B cell (primary cell): Measurements from ENCODE around the gene GNAS. TPM values are rescaled to one million over a fixed set of nuclear protein-coding genes. Genes with fewer than 3 reads are reported as not detected.
A peak's percentile ranks its signal among the peaks of the same experiment; 100 is the strongest.

Source experiments
- ATAC-seq: fragments of 200-7000 bp; cut with Tn5 transposase; one replicate; pipeline ENCODE4 v1.10.0; 2021; ENCODE audit warnings: low read depth, mild to moderate bottlenecking, moderate number of reproducible peaks, moderate library complexity
- CTCF ChIA-PET: fragments of 350-600 bp; sonication (Branson Sonifier 250); formaldehyde crosslinking; loops from one replicate; lab custom pipeline; 2021; ENCODE audit warnings: antibody characterized with exemption, inconsistent platforms; lab: Charles Lee
- POLR2A ChIA-PET: fragments of 350-600 bp; sonication (Branson Sonifier 250); formaldehyde crosslinking; loops from one replicate; lab custom pipeline; 2021; ENCODE audit warnings: antibody characterized with exemption; lab: Charles Lee
- DNase-seq: peaks from one replicate; pipeline ENCODE4 v3.0.0; 2013
- H2AFZ ChIP-seq: 2 replicates; pipeline ENCODE4 v1.6.1; 2012; ENCODE audit warnings: mild to moderate bottlenecking, low read depth, low read length; ENCODE audit not compliant: insufficient read depth, poor library complexity, severe bottlenecking
- H3K27ac ChIP-seq, 2 donors: 1 replicate in 1 of 2; 2 replicates in 1 of 2; pipeline ENCODE4 v1.5.1; 2012 to 2013; ENCODE audit warnings: low read length in 2 of 2, mild to moderate bottlenecking in 2 of 2, moderate library complexity in 1 of 2
- H3K27me3 ChIP-seq, 4 experiments: fragments of 200-600 bp in 1 of 4; sonication (generic) in 1 of 4; replicated peaks in 1 of 4; 1 replicate in 2 of 4; 2 replicates in 2 of 4; pipeline versions ENCODE4 v1.6.1 to v1.7.0; 2013 to 2016; ENCODE audit warnings: low read length in 3 of 4, mild to moderate bottlenecking in 2 of 4, mixed read lengths in 1 of 4, moderate library complexity in 1 of 4; ENCODE audit not compliant: insufficient read depth in 4 of 4, control insufficient read depth in 3 of 4; ENCODE audit errors: control extremely low read depth in 1 of 4
- H3K36me3 ChIP-seq, 2 experiments: replicated peaks in 1 of 2; 1 replicate in 1 of 2; 2 replicates in 1 of 2; pipeline versions ENCODE4 v1.6.1 to v1.7.1; 2013; ENCODE audit warnings: low read length in 1 of 2; ENCODE audit not compliant: insufficient read depth in 2 of 2, control insufficient read depth in 1 of 2; ENCODE audit errors: control extremely low read depth in 1 of 2, extremely low read depth in 1 of 2
- H3K4me1 ChIP-seq, 2 donors: fragments of 200-600 bp in 1 of 2; sonication (generic) in 1 of 2; 1 replicate in 1 of 2; 2 replicates in 1 of 2; pipeline versions ENCODE4 v1.5.1 to v1.6.1; 2013 to 2017; ENCODE audit warnings: low read length in 2 of 2; ENCODE audit not compliant: control insufficient read depth in 2 of 2, insufficient read depth in 2 of 2
- H3K4me2 ChIP-seq: replicated peaks from 2 replicates; pipeline ENCODE3; 2012; ENCODE audit warnings: mild to moderate bottlenecking, low read depth, low read length; ENCODE audit not compliant: poor library complexity, severe bottlenecking
- H3K4me3 ChIP-seq, 5 experiments: fragments of 200-600 bp in 1 of 5; sonication (generic) in 1 of 5; 1 replicate in 3 of 5; 2 replicates in 2 of 5; pipeline versions ENCODE4 v1.5.1 to v1.7.0; 2011 to 2016; ENCODE audit warnings: low read length in 4 of 5, mild to moderate bottlenecking in 4 of 5, low read depth in 2 of 5, control low read depth in 1 of 5, moderate library complexity in 1 of 5; ENCODE audit not compliant: insufficient read depth in 1 of 5; ENCODE audit errors: control extremely low read depth in 1 of 5, extremely low read depth in 1 of 5
- H3K79me2 ChIP-seq: fragments of 200-600 bp; sonication (generic); one replicate; pipeline ENCODE4 v1.6.0; 2016; ENCODE audit warnings: low read length; ENCODE audit not compliant: control insufficient read depth, insufficient read depth
- H3K9ac ChIP-seq: fragments of 200-600 bp; sonication (generic); 2 replicates; pipeline ENCODE4 v1.6.1; 2017; ENCODE audit warnings: mild to moderate bottlenecking, low read length, moderate library complexity
- H3K9me3 ChIP-seq, 3 donors: one replicate each; pipeline versions ENCODE4 v1.6.1 to v1.7.1; 2013; ENCODE audit warnings: low read length in 2 of 3; ENCODE audit not compliant: control insufficient read depth in 2 of 3, insufficient read depth in 1 of 3; ENCODE audit errors: control extremely low read depth in 1 of 3
- H4K20me1 ChIP-seq: 2 replicates; pipeline ENCODE4 v1.6.0; 2012; ENCODE audit warnings: mild to moderate bottlenecking, low read length; ENCODE audit not compliant: insufficient read depth, control insufficient read depth, poor library complexity, severe bottlenecking
- H3K27ac Mint-ChIP-seq: one replicate; pipeline ENCODE4 v1.8.0; 2021; ENCODE audit warnings: mixed read lengths
- H3K27me3 Mint-ChIP-seq: one replicate; pipeline ENCODE4 v1.8.0; 2021; ENCODE audit warnings: mixed read lengths
- H3K4me1 Mint-ChIP-seq: one replicate; pipeline ENCODE4 v1.8.0; 2021; ENCODE audit warnings: mixed read lengths
- H3K4me3 Mint-ChIP-seq: one replicate; pipeline ENCODE4 v1.8.0; 2021; ENCODE audit warnings: mixed read lengths
- H3K9me3 Mint-ChIP-seq: one replicate; pipeline ENCODE4 v1.8.0; 2022; ENCODE audit warnings: mixed read lengths; ENCODE audit not compliant: insufficient read depth
- CTCF ChIP-seq: fragments of 200-600 bp; IDR thresholded peaks from one replicate; pipeline ENCODE4 v1.8.0; 2022; ENCODE audit warnings: antibody characterized with exemption, mild to moderate bottlenecking
- EZH2 ChIP-seq: IDR thresholded peaks from 2 replicates; pipeline ENCODE4 v1.6.1; 2012; ENCODE audit warnings: borderline replicate concordance, low read depth, mild to moderate bottlenecking, moderate library complexity, low read length; ENCODE audit not compliant: insufficient read depth, poor library complexity, severe bottlenecking
- WGBS: methylation state at CpG from one replicate; pipeline ENCODE4 v1.1.5; 2013; ENCODE audit warnings: missing lambda C conversion rate; ENCODE audit not compliant: insufficient coverage; 5-methylcytosine and 5-hydroxymethylcytosine counted together
- intact Hi-C: fragments of 100-400 bp; cut with micrococcal nuclease; formaldehyde crosslinking; loops from one replicate; pipeline ENCODE4 v1.10.0; 2022
- polyA plus RNA-seq: library from polyadenylated mRNA; depleted of rRNA; stranded (reverse); fragments of >200 nt; gene quantifications from 2 replicates; pipeline ENCODE4 v1.2.3, GENCODE V29; 2012
- total RNA-seq, 2 donors: library from RNA; stranded (reverse); fragments of 120-200 nt in 1 of 2; gene quantifications; 1 replicate in 1 of 2; 2 replicates in 1 of 2; pipeline versions ENCODE4 v1.2.3 to v1.2.4, GENCODE V29; 2013 to 2022

GNAS gene
- total and polyA plus RNA-seq, 2 donors (not counting 1 experiment from before 2014, with no cell fraction given): 714 to 1,181 TPM

GRCh38 chr20:58889798-58890517 is 37.4 kb downstream of the GNAS start:
- Histone ChIP-seq H3K4me2 (peak overlapping the region; percentile 78), H3K4me1 (peaks cover 37 to 42% of the 10 kb centered on the region in 2 donors), H3K9me3 (no peaks in the 10 kb centered on the region), H3K4me3 (peak overlapping the region; percentile 32 to 90 (median 71)), H3K27ac (peak overlapping the region; percentile 76 to 88), H3K36me3 (no peaks in the 10 kb centered on the region), H3K27me3 (no peaks in the 10 kb centered on the region), H3K79me2 (peaks cover 51% of the 10 kb centered on the region), H3K9ac (peak overlapping the region; percentile 75), H4K20me1 (peaks cover 4% of the 10 kb centered on the region), H2AFZ (peak overlapping the region; percentile 61)
- TF ChIP-seq EZH2: no peak
- no peak for TF ChIP-seq CTCF
- ATAC-seq (peak; percentile 2), DNase-seq (peak; percentile 86)
- POLR2A ChIA-PET: interaction anchor here (1.2 to 1.8 kb wide), 3 partner anchors 18 to 142 kb away, joined by 6 to 9 read pairs (median 7); partner anchors contain the start of genes ATP5F1E and NELFCD
- WGBS: 22% methylated on average over 89 of the region's 91 CpGs
- intact Hi-C loops: loop anchor here (1.0 to 10.0 kb wide), 7 partner anchors 39 to 1498 kb away; partner anchors contain the start of genes GNAS-AS1, PRELID3B, RAB22A and RBM38
- CTCF ChIA-PET: interaction anchor here (0.7 to 1.8 kb wide), 3 partner anchors 18 to 332 kb away, joined by 3 to 7 read pairs (median 4); partner anchors contain the start of gene ATP5F1E
- H3K27ac Mint-ChIP-seq: peak overlapping the region; percentile 99
- no peaks in the 10 kb centered on the region for H3K27me3 Mint-ChIP-seq
- H3K9me3 Mint-ChIP-seq: no peaks in the 10 kb centered on the region
- H3K4me1 Mint-ChIP-seq: peaks cover 41% of the 10 kb centered on the region
- H3K4me3 Mint-ChIP-seq: peak overlapping the region; percentile 98
